ENCODE data around the gene NDUFAF3. TPM values are rescaled to one million over a fixed set of nuclear protein-coding genes. Genes with fewer than 3 reads are reported as not detected.

Gene NDUFAF3
- total and polyA plus RNA-seq, 10 of the 15 experiments (the other 5 are each of a cell fraction or from before 2014, with no cell fraction given): 25.4 to 228 (median 63.9) TPM

DNA sequence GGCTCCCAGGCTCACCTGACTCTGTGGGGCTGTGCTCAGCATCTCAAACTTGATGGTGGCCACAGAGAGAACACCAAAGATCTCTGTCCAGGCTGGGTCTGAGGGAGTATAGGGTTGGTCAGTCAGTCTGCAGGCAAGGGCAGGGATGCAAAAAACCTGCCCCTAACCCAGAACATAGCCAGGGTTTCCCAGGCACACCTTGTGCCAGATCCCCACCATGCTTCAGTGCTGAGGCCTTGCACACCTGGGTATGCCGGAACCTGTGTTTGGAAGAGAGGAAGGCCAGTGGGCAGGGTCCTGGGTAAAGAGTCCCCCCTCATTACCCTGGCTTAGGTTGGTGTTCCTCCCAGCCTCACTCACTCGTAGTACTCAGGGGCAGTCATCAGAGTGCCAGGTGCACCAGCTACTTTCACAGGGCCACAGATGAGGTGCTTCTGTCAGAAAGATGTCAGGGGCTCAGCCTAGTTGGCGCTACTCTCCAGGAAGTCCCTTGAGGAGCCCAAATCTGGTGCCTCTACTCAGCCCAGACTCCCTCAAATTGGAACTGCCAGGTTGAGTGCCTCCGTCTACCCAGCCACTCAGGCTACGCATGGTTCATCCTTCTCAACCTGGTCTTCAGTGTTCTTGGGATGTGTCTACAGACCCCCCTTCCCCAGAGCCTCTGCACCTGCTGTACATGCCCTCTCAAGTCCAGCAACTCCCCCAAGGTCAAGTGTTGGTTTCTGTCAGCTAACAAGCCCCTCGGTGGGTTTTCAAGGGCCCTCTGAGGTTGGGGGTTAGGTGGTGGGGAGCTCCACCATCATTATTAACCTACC, 5.3 kb upstream of the NDUFAF3 start:
- ChIA-PET POLR2A (interaction anchor here (1.6 to 2.8 kb wide), 3 partner anchors 9 to 77 kb away, joined by 6 to 28 read pairs (median 7); partner anchors contain the start of genes QRICH1 and WDR6), SMC1A (ENCODE audit: uncharacterized antibody, unreplicated experiment) (interaction anchor here (1.3 to 4.2 kb wide), 2 partner anchors 9 to 29 kb away, joined by 3 to 21 read pairs; partner anchors contain the start of gene WDR6), CTCF (interaction anchor here (0.6 to 5.9 kb wide), 3 partner anchors 9 to 27 kb away, joined by 3 to 83 read pairs (median 21); partner anchors contain the start of genes P4HTM and WDR6), RAD21 (ENCODE audit: unreplicated experiment) (interaction anchor here (2.3 kb wide), 1 partner anchor 29 kb away, joined by 12 read pairs; no protein-coding TSS in a partner anchor)
- intact Hi-C loops (cut with micrococcal nuclease; ENCODE audit: unreplicated experiment) (no loop called here), in situ Hi-C loops (cut with MboI) (no loop called here)
- H3K9ac ChIP-seq (ENCODE audit: control insufficient read depth, insufficient read depth, low read length): no peak overlapping the region
- ATAC-seq (no peak), FAIRE-seq (no peak), DNase-seq (ENCODE audit: low read depth, low spot score) (no peak)
- 74% methylated on average over 6 of the region's 6 CpGs for WGBS (ENCODE audit: insufficient coverage, insufficient replicate concordance, low lambda C conversion rate, missing lambda C conversion rate)
- no peak overlapping the region for H3K4me3 ChIP-seq
- H4K20me1 ChIP-seq (ENCODE audit: control insufficient read depth, insufficient read depth): 0 out of 2 replicates have a peak, but pooled peaks cover 3% of the 10 kb centered on the region
- TF ChIP-seq POLR2AphosphoS5 (IDR thresholded peaks at IDR 0.05; ENCODE audit: low read length): peak; percentile 55; the same call in 1 of the 2 replicates
- no peak for TF ChIP-seq RCOR1 (conservative IDR thresholded peaks at IDR 0.05; ENCODE audit: low read depth, low read length)
- TF ChIP-seq RB1 (IDR thresholded peaks at IDR 0.05; ENCODE audit: borderline replicate concordance): no peak
- no peak for TF ChIP-seq SREBF2 (IDR thresholded peaks at IDR 0.05; ENCODE audit: low read length)
- no peak for TF ChIP-seq NR2C2 (IDR thresholded peaks at IDR 0.05; ENCODE audit: borderline replicate concordance, control insufficient read depth, insufficient read length, low read depth)
- TF ChIP-seq, protein P1, sequence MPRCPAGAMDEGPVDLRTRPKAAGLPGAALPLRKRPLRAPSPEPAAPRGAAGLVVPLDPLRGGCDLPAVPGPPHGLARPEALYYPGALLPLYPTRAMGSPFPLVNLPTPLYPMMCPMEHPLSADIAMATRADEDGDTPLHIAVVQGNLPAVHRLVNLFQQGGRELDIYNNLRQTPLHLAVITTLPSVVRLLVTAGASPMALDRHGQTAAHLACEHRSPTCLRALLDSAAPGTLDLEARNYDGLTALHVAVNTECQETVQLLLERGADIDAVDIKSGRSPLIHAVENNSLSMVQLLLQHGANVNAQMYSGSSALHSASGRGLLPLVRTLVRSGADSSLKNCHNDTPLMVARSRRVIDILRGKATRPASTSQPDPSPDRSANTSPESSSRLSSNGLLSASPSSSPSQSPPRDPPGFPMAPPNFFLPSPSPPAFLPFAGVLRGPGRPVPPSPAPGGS (IDR thresholded peaks at IDR 0.05; ENCODE audit: borderline replicate concordance, insufficient read depth, low read depth, low read length, poor library complexity, severe bottlenecking): peak; percentile 14
- TF ChIP-seq JUNB (IDR thresholded peaks at IDR 0.05): no peak
- TF ChIP-seq IRF4 (IDR thresholded peaks at IDR 0.05; ENCODE audit: low read depth, low read length): no peak
- TF ChIP-seq NFYA (IDR thresholded peaks at IDR 0.05; ENCODE audit: borderline replicate concordance, low read depth, low read length): no peak
- TF ChIP-seq IKZF2 (IDR thresholded peaks at IDR 0.05): no peak
- TF ChIP-seq POLR2AphosphoS2 (IDR thresholded peaks at IDR 0.05; ENCODE audit: low read depth, low read length): peak; percentile 73
- H3K4me1 ChIP-seq (ENCODE audit: control insufficient read depth, insufficient read depth, low read length): peaks cover 5% of the 10 kb centered on the region; the same call in 1 of the 2 replicates
- no peaks in the 10 kb centered on the region for H3K9me3 ChIP-seq (replicated peaks; ENCODE audit: control insufficient read depth, insufficient read depth, low read length)
- no TSS peak for BruUV-seq (replicated peaks)
- no peak overlapping the region for H2AFZ ChIP-seq (ENCODE audit: control insufficient read depth, low read depth, low read length)
- H3K4me2 ChIP-seq (ENCODE audit: control insufficient read depth, insufficient read depth): peak overlapping the region; percentile 86
- no peak overlapping the region for H3K27ac ChIP-seq (ENCODE audit: control insufficient read depth, insufficient read depth)
- peaks cover 24 to 30% of the 10 kb centered on the region in 2 experiments for H3K36me3 ChIP-seq (ENCODE audit: control insufficient read depth in 2 of 2, insufficient read depth in 2 of 2, low read length in 1 of 2)
- no peaks in the 10 kb centered on the region for H3K27me3 ChIP-seq (replicated peaks in 1 of 2; ENCODE audit: control insufficient read depth in 2 of 2, insufficient read depth in 2 of 2, low read length in 1 of 2)
- H3K79me2 ChIP-seq (ENCODE audit: control insufficient read depth, insufficient read depth, low read length): peaks cover 25% of the 10 kb centered on the region

All from GM12878 (cell line).